ENCODE measurements around the gene NEO1.

DNA sequence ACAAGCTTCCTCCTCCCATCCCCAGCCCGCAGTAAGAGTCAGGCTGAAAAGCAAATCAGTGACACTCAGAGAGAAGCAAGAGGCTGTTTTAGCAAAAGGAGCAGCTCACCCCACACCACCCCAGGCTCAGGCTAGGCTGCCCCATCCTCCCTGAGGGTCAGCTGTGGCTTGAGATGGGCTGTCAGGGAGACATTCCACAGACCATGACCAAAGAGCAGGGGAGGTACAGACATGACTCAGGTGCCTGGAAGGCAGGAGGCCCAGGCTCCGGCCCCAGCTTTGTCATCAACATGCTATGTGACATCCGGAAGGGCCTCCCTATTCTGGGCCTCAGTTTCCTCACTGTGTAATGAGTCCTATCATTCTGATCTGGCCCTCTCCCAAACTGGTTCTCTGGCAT, 291.8 kb downstream of the NEO1 start:
- no peak for TF ChIP-seq EZH2 (IDR thresholded peaks at IDR 0.05; ENCODE audit: borderline replicate concordance, low read length)
- TF ChIP-seq, protein P1, sequence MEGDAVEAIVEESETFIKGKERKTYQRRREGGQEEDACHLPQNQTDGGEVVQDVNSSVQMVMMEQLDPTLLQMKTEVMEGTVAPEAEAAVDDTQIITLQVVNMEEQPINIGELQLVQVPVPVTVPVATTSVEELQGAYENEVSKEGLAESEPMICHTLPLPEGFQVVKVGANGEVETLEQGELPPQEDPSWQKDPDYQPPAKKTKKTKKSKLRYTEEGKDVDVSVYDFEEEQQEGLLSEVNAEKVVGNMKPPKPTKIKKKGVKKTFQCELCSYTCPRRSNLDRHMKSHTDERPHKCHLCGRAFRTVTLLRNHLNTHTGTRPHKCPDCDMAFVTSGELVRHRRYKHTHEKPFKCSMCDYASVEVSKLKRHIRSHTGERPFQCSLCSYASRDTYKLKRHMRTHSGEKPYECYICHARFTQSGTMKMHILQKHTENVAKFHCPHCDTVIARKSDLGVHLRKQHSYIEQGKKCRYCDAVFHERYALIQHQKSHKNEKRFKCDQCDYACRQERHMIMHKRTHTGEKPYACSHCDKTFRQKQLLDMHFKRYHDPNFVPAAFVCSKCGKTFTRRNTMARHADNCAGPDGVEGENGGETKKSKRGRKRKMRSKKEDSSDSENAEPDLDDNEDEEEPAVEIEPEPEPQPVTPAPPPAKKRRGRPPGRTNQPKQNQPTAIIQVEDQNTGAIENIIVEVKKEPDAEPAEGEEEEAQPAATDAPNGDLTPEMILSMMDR (IDR thresholded peaks at IDR 0.05; ENCODE audit: low read length): no peak

Data from OCI-LY1 (cell line).